Fibroblast of upper back skin (primary cell): ENCODE measurements around the gene LIG1.

ENCODE experiments used
- DNase-seq: peaks from one replicate; pipeline ENCODE4 v3.0.0-alpha.2; 2013

LIG1 gene

GRCh38 chr19:48069435-48069834, 100.7 kb downstream of the LIG1 start:
- DNase-seq = no peak
